CD4-positive, alpha-beta T cell (primary cell): ENCODE results near the gene DOCK6. TPM values are rescaled to one million over a fixed set of nuclear protein-coding genes. Genes with fewer than 3 reads are reported as not detected.

Experiments
- ATAC-seq: fragments of 200-7000 bp; cut with Tn5 transposase; one replicate; pipeline ENCODE4 v1.10.0; 2022; ENCODE audit warnings: mild to moderate bottlenecking; ENCODE audit not compliant: poor library complexity
- CTCF ChIA-PET: fragments of 350-600 bp; sonication (Branson Sonifier 250); formaldehyde crosslinking; loops from one replicate; lab custom pipeline; 2021; ENCODE audit warnings: antibody characterized with exemption, inconsistent platforms; lab: Charles Lee
- POLR2A ChIA-PET: fragments of 350-600 bp; sonication (Branson Sonifier 250); formaldehyde crosslinking; loops from one replicate; lab custom pipeline; 2021; ENCODE audit warnings: antibody characterized with exemption, inconsistent platforms; lab: Charles Lee
- DNase-seq, 14 experiments: peaks; one replicate each; pipeline ENCODE4 v3.0.0-alpha.2; 2013 to 2020; ENCODE audit warnings: mixed read lengths in 2 of 14
- H3K27ac ChIP-seq, 2 donors: one replicate each; pipeline versions ENCODE4 v1.5.1 to v1.7.0; 2013; ENCODE audit warnings: low read length in 2 of 2, low read depth in 1 of 2, mild to moderate bottlenecking in 1 of 2
- H3K27me3 ChIP-seq, 2 experiments: 1 replicate in 1 of 2; 2 replicates in 1 of 2; pipeline versions ENCODE4 v1.6.1 to v1.7.0; 2013; ENCODE audit warnings: low read length in 2 of 2, control low read depth in 1 of 2, mild to moderate bottlenecking in 1 of 2, moderate library complexity in 1 of 2; ENCODE audit not compliant: insufficient read depth in 2 of 2, control insufficient read depth in 1 of 2
- H3K36me3 ChIP-seq: one replicate; pipeline ENCODE4 v1.6.1; 2013; ENCODE audit warnings: low read length, control low read depth; ENCODE audit not compliant: insufficient read depth
- H3K4me1 ChIP-seq: one replicate; pipeline ENCODE4 v1.6.1; 2013; ENCODE audit warnings: low read length, control low read depth; ENCODE audit not compliant: insufficient read depth
- H3K4me3 ChIP-seq: one replicate; pipeline ENCODE4 v1.5.1; 2013; ENCODE audit warnings: mild to moderate bottlenecking, low read length, moderate library complexity
- H3K9me3 ChIP-seq, 2 experiments: 1 replicate in 1 of 2; 2 replicates in 1 of 2; pipeline versions ENCODE4 v1.6.1 to v1.7.0; 2013; ENCODE audit warnings: low read length in 2 of 2, mild to moderate bottlenecking in 2 of 2, control low read depth in 1 of 2, moderate library complexity in 1 of 2; ENCODE audit not compliant: control insufficient read depth in 1 of 2, insufficient read depth in 1 of 2
- H3K27ac Mint-ChIP-seq: one replicate; pipeline ENCODE4 v1.8.0; 2020; ENCODE audit warnings: mixed read lengths
- H3K27me3 Mint-ChIP-seq: one replicate; pipeline ENCODE4 v1.8.0; 2021; ENCODE audit warnings: mixed read lengths
- H3K36me3 Mint-ChIP-seq: one replicate; pipeline ENCODE4 v1.8.0; 2021; ENCODE audit warnings: low read depth, mixed read lengths
- H3K4me1 Mint-ChIP-seq: one replicate; pipeline ENCODE4 v1.8.0; 2021; ENCODE audit warnings: low read depth, mixed read lengths
- H3K4me3 Mint-ChIP-seq: one replicate; pipeline ENCODE4 v1.8.0; 2020; ENCODE audit warnings: mild to moderate bottlenecking, mixed read lengths
- H3K9me3 Mint-ChIP-seq: one replicate; pipeline ENCODE4 v1.8.0; 2020; ENCODE audit warnings: mixed read lengths
- intact Hi-C, 2 experiments: fragments of 100-400 bp; cut with DNase I in 1 of 2; cut with micrococcal nuclease in 1 of 2; formaldehyde crosslinking; loops; one replicate each; pipeline versions ENCODE4 v1.15.1 to v1.9.0; 2023 to 2025; cut with DNase I, micrococcal nuclease
- total RNA-seq, 174 experiments: library from RNA in 2 of 174; stranded (reverse) in 2 of 174; gene quantifications; one replicate each; pipeline ENCODE4 v1.2.3 and lab custom pipeline; 2021 to 2026
- TF ChIP-seq, protein P1 (sequence below): fragments of 200-600 bp; IDR thresholded peaks from one replicate; pipeline ENCODE4 v1.8.0; 2022; ENCODE audit warnings: antibody characterized with exemption, mild to moderate bottlenecking

The DOCK6 gene
- total RNA-seq, 2 experiments from 2014 or later = 0.14 to 0.38 TPM

- CTCF ChIA-PET = no interaction called here
Measured at GRCh38 chr19:11239377-11240000, 22.8 kb downstream of the DOCK6 start, which contains the start of gene ANGPTL8. TSS of gene ANGPTL8 (plus strand) at chr19:11239619. CDS start at chr19:11239638, 19 bp downstream.

GRCh38 chr19:11238781-11239376 lies 23.4 kb downstream of the DOCK6 start:
- Histone ChIP-seq H3K27me3 (peaks cover 5 to 14% of the 10 kb centered on the region in 2 experiments), H3K9me3 (peaks cover 11 to 54% of the 10 kb centered on the region in 2 experiments), H3K36me3 (no peaks in the 10 kb centered on the region), H3K4me3 (no peak overlapping the region), H3K4me1 (peaks cover 9% of the 10 kb centered on the region), H3K27ac (no peak overlapping the region)
- Mint-ChIP-seq H3K9me3 (peaks cover 6% of the 10 kb centered on the region), H3K27me3 (peaks cover 27% of the 10 kb centered on the region), H3K4me3 (no peak overlapping the region), H3K36me3 (no peaks in the 10 kb centered on the region), H3K27ac (no peak overlapping the region), H3K4me1 (peaks cover 5% of the 10 kb centered on the region)
- ATAC-seq (no peak), DNase-seq (no peak)
- ChIA-PET POLR2A (no interaction called here), CTCF (no interaction called here)
- TF ChIP-seq, protein P1, sequence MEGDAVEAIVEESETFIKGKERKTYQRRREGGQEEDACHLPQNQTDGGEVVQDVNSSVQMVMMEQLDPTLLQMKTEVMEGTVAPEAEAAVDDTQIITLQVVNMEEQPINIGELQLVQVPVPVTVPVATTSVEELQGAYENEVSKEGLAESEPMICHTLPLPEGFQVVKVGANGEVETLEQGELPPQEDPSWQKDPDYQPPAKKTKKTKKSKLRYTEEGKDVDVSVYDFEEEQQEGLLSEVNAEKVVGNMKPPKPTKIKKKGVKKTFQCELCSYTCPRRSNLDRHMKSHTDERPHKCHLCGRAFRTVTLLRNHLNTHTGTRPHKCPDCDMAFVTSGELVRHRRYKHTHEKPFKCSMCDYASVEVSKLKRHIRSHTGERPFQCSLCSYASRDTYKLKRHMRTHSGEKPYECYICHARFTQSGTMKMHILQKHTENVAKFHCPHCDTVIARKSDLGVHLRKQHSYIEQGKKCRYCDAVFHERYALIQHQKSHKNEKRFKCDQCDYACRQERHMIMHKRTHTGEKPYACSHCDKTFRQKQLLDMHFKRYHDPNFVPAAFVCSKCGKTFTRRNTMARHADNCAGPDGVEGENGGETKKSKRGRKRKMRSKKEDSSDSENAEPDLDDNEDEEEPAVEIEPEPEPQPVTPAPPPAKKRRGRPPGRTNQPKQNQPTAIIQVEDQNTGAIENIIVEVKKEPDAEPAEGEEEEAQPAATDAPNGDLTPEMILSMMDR = no peak
- intact Hi-C loops = no loop called here

More at GRCh38 chr19:11239377-11240000, 22.8 kb downstream of the DOCK6 start, which contains the start of gene ANGPTL8:
- Histone ChIP-seq H3K9me3 (peaks cover 11 to 54% of the 10 kb centered on the region in 2 experiments), H3K27ac (no peak within 1 kb of the TSS), H3K4me3 (no peak within 1 kb of the TSS), H3K27me3 (peaks cover 5 to 15% of the 10 kb centered on the region in 2 experiments), H3K4me1 (peaks cover 9% of the 10 kb centered on the region), H3K36me3 (no peaks in the 10 kb centered on the region)
- Mint-ChIP-seq H3K27me3 (peaks cover 28% of the 10 kb centered on the region), H3K27ac (no peak within 1 kb of the TSS), H3K36me3 (no peaks in the 10 kb centered on the region), H3K4me3 (no peak within 1 kb of the TSS), H3K4me1 (peaks cover 5% of the 10 kb centered on the region), H3K9me3 (peaks cover 6% of the 10 kb centered on the region)
- ATAC-seq = no peak
- TF ChIP-seq, protein P1 = no peak
- DNase-seq = no peak
- intact Hi-C loops = no loop called here
- POLR2A ChIA-PET = no interaction called here

DNA sequence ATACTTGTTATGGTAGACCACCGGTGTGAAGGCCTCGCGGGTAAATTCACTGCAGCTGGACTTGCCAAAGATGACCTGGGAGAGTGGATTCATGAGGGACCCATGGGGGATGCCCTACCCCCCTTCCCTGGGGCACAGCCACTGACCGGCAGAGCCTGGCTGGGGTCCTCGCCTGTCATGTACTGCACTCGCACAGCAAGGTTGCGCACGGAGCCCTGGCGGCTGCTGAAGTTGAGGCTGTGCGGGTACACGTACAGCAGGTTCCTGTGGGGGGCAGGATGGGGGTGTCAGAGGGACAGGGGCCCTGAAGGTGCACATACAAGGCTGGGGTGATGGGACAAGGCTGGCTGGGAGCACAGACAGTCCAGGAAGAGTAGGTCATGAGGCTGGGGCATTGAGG lies 24.3 kb downstream of the DOCK6 start:
- peaks cover 21% of the 10 kb centered on the region for H3K27me3 Mint-ChIP-seq
- DNase-seq = no peak

More for the DNA sequence above, 24.3 kb downstream of the DOCK6 start:
- no peaks in the 10 kb centered on the region for H3K36me3 Mint-ChIP-seq
- Histone ChIP-seq H3K27me3 (peaks cover 5 to 10% of the 10 kb centered on the region in 2 experiments), H3K4me3 (no peak overlapping the region), H3K9me3 (peaks cover 11 to 47% of the 10 kb centered on the region in 2 experiments), H3K27ac (no peak overlapping the region), H3K36me3 (no peaks in the 10 kb centered on the region), H3K4me1 (peaks cover under 1% of the 10 kb centered on the region)
- H3K27ac Mint-ChIP-seq = no peak overlapping the region
- no peaks in the 10 kb centered on the region for H3K4me1 Mint-ChIP-seq
- no peak overlapping the region for H3K4me3 Mint-ChIP-seq
- intact Hi-C loops = no loop called here
- H3K9me3 Mint-ChIP-seq = peaks cover 6% of the 10 kb centered on the region
- ATAC-seq = no peak
- CTCF ChIA-PET = no interaction called here
- POLR2A ChIA-PET = no interaction called here
- TF ChIP-seq, protein P1 = no peak
